ENCODE measurements around the gene CAPZA2.
"Not testable (repeated sequence)": the region's sequence is repeated elsewhere in the genome, so short reads cannot be mapped to it uniquely, and the experiment has no call there.

The CAPZA2 gene

DNA sequence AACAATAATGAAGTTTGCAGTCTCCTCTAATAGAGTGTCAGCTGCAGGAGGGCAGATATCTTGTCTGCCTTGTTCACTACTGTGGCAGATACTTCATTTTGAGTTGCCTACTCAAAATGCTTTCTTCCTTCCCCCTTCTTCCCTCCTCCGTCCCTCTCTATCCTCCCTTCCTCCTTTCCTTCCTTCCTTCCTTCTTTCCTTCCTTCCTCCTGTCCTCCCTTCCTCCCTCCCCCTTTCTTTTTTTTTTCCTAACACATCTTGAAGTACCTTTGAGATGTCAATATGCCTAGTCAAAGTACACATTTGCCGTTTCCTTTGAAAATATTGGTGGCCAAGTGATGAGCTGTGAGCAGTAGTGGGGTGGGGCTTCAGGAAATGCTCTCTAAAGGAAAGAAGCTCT lies 72.2 kb downstream of the CAPZA2 start:
- ATAC-seq: no peak
- TF ChIP-seq RARB (CRISPR knock-in tag; IDR thresholded peaks at IDR 0.05) (no peak), ZFP30 (CRISPR knock-in tag; IDR thresholded peaks at IDR 0.05) (no peak), BACH2 (CRISPR knock-in tag; IDR thresholded peaks at IDR 0.05; ENCODE audit: borderline replicate concordance) (no peak), GLIS3 (CRISPR knock-in tag; IDR thresholded peaks at IDR 0.05) (no peak), SNAI2 (CRISPR knock-in tag; IDR thresholded peaks at IDR 0.05) (no peak), ARNTL (CRISPR knock-in tag; IDR thresholded peaks at IDR 0.05; ENCODE audit: borderline replicate concordance, low read depth) (no peak), OSR1 (CRISPR knock-in tag; IDR thresholded peaks at IDR 0.05) (no peak), ZNF565 (CRISPR knock-in tag; conservative IDR thresholded peaks at IDR 0.05; ENCODE audit: low read depth) (no peak), TOX (CRISPR knock-in tag; IDR thresholded peaks at IDR 0.05; ENCODE audit: borderline replicate concordance) (no peak), ZC3H10 (CRISPR knock-in tag; IDR thresholded peaks at IDR 0.05) (no peak), ISL1 (CRISPR knock-in tag; IDR thresholded peaks at IDR 0.05) (no peak), TCF4 (CRISPR knock-in tag; IDR thresholded peaks at IDR 0.05; ENCODE audit: borderline replicate concordance) (no peak), PPARA (CRISPR knock-in tag; IDR thresholded peaks at IDR 0.05; ENCODE audit: borderline replicate concordance) (no peak), ZNF70 (CRISPR knock-in tag; IDR thresholded peaks at IDR 0.05) (no peak), ESRRG (CRISPR knock-in tag; IDR thresholded peaks at IDR 0.05) (no peak)
- TF ChIP-seq, protein P1, sequence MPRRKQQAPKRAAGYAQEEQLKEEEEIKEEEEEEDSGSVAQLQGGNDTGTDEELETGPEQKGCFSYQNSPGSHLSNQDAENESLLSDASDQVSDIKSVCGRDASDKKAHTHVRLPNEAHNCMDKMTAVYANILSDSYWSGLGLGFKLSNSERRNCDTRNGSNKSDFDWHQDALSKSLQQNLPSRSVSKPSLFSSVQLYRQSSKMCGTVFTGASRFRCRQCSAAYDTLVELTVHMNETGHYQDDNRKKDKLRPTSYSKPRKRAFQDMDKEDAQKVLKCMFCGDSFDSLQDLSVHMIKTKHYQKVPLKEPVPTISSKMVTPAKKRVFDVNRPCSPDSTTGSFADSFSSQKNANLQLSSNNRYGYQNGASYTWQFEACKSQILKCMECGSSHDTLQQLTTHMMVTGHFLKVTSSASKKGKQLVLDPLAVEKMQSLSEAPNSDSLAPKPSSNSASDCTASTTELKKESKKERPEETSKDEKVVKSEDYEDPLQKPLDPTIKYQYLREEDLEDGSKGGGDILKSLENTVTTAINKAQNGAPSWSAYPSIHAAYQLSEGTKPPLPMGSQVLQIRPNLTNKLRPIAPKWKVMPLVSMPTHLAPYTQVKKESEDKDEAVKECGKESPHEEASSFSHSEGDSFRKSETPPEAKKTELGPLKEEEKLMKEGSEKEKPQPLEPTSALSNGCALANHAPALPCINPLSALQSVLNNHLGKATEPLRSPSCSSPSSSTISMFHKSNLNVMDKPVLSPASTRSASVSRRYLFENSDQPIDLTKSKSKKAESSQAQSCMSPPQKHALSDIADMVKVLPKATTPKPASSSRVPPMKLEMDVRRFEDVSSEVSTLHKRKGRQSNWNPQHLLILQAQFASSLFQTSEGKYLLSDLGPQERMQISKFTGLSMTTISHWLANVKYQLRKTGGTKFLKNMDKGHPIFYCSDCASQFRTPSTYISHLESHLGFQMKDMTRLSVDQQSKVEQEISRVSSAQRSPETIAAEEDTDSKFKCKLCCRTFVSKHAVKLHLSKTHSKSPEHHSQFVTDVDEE (CRISPR knock-in tag; IDR thresholded peaks at IDR 0.05): no peak
- TF ChIP-seq, protein P2, sequence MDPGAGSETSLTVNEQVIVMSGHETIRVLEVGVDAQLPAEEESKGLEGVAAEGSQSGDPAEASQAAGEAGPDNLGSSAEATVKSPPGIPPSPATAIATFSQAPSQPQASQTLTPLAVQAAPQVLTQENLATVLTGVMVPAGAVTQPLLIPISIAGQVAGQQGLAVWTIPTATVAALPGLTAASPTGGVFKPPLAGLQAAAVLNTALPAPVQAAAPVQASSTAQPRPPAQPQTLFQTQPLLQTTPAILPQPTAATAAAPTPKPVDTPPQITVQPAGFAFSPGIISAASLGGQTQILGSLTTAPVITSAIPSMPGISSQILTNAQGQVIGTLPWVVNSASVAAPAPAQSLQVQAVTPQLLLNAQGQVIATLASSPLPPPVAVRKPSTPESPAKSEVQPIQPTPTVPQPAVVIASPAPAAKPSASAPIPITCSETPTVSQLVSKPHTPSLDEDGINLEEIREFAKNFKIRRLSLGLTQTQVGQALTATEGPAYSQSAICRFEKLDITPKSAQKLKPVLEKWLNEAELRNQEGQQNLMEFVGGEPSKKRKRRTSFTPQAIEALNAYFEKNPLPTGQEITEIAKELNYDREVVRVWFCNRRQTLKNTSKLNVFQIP (CRISPR knock-in tag; IDR thresholded peaks at IDR 0.05; ENCODE audit: borderline replicate concordance, low read depth): no peak
- TF ChIP-seq, protein P3, sequence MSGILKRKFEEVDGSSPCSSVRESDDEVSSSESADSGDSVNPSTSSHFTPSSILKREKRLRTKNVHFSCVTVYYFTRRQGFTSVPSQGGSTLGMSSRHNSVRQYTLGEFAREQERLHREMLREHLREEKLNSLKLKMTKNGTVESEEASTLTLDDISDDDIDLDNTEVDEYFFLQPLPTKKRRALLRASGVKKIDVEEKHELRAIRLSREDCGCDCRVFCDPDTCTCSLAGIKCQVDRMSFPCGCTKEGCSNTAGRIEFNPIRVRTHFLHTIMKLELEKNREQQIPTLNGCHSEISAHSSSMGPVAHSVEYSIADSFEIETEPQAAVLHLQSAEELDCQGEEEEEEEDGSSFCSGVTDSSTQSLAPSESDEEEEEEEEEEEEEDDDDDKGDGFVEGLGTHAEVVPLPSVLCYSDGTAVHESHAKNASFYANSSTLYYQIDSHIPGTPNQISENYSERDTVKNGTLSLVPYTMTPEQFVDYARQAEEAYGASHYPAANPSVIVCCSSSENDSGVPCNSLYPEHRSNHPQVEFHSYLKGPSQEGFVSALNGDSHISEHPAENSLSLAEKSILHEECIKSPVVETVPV (CRISPR knock-in tag; IDR thresholded peaks at IDR 0.05): no peak

DNA sequence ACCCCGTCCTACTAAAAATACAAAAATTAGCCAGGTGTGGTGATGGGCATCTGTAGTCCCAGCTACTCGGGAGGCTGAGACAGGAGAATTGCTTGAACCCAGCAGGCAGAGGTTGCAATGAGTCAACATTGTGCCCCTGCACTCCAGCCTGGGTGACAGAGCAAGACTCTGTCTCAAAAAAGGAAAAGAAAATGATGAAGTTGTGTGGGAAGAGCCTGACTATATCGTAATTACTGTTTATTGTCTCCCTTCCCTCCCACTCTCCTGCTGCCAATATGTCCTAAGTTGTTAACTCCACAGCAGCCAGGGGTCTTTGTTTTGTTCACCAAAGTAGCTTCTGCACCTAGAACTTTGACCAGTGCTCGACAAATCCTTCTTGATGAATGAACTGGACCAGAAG lies 74.5 kb downstream of the CAPZA2 start:
- ATAC-seq: not testable (repeated sequence)

DNA sequence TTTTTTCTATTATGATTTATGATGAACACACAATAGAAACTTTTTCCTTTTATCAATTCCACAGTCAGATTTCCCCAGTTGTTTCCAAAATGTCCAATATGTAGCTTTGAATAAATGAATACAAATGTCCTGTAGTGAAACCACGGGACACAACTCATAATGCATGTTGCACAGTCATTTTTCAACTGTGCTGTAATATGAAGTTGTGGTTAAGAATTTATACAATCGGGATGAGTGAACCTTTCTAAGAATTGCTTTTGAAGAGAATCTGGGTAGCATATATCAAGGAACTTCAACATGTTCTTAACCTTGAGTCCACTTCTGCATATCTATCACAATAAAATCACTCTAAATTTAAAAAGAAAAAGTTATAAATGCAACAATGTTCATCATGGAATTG lies 76.3 kb downstream of the CAPZA2 start:
- TF ChIP-seq SNAI2 (CRISPR knock-in tag; IDR thresholded peaks at IDR 0.05): no peak
- TF ChIP-seq, protein P3 (CRISPR knock-in tag; IDR thresholded peaks at IDR 0.05): no peak

DNA sequence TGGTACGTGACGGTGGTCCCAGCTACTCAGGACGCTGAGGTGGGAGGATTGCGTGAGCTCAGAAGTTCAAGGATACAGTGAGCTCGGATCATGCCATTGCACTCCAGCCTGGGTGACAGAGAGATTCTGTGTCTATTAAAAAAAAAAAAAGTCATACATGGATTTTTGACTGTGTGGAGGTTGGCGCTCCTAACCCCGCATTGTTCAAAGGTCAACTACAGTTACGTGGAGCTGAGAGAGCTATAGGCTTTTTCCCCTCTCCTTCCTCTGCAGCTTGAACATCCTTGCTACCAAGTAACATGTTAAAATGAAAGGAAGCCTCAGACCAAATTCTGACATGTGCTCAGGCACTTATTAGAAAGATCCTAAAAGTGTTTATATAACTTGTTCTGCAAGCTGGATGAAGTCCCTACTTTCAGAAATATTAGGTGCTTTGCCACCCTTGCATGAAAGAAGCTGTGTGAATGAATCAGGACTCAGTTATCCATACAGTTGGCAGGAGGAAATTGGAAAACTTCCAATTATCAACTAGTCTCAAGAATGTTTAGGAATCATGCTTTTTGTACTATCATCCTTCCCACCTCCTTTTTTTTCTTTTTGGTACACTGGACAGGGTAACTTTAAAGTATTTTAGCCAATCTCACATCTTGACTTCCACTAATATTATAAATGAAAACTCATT lies 78.4 kb downstream of the CAPZA2 start:
- no peak for TF ChIP-seq GLIS3 (CRISPR knock-in tag; IDR thresholded peaks at IDR 0.05)
- no peak for TF ChIP-seq CSDC2 (CRISPR knock-in tag; IDR thresholded peaks at IDR 0.05)
- TF ChIP-seq ZNF8 (CRISPR knock-in tag; IDR thresholded peaks at IDR 0.05): no peak
- no peak for TF ChIP-seq ESRRG (CRISPR knock-in tag; IDR thresholded peaks at IDR 0.05)
- TF ChIP-seq ZFP3 (CRISPR knock-in tag; IDR thresholded peaks at IDR 0.05): no peak
- TF ChIP-seq, protein P4, sequence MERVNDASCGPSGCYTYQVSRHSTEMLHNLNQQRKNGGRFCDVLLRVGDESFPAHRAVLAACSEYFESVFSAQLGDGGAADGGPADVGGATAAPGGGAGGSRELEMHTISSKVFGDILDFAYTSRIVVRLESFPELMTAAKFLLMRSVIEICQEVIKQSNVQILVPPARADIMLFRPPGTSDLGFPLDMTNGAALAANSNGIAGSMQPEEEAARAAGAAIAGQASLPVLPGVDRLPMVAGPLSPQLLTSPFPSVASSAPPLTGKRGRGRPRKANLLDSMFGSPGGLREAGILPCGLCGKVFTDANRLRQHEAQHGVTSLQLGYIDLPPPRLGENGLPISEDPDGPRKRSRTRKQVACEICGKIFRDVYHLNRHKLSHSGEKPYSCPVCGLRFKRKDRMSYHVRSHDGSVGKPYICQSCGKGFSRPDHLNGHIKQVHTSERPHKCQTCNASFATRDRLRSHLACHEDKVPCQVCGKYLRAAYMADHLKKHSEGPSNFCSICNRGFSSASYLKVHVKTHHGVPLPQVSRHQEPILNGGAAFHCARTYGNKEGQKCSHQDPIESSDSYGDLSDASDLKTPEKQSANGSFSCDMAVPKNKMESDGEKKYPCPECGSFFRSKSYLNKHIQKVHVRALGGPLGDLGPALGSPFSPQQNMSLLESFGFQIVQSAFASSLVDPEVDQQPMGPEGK (CRISPR knock-in tag; IDR thresholded peaks at IDR 0.05; ENCODE audit: borderline replicate concordance): no peak
- ATAC-seq: no peak

More for the DNA sequence above, 76.3 kb downstream of the CAPZA2 start:
- ATAC-seq: no peak

All from SK-N-SH treated with all-trans-retinoic acid at 6 μM for 48 hours (cell line).